ENCODE results near the gene DYNC1I1.

DYNC1I1 gene

DNA sequence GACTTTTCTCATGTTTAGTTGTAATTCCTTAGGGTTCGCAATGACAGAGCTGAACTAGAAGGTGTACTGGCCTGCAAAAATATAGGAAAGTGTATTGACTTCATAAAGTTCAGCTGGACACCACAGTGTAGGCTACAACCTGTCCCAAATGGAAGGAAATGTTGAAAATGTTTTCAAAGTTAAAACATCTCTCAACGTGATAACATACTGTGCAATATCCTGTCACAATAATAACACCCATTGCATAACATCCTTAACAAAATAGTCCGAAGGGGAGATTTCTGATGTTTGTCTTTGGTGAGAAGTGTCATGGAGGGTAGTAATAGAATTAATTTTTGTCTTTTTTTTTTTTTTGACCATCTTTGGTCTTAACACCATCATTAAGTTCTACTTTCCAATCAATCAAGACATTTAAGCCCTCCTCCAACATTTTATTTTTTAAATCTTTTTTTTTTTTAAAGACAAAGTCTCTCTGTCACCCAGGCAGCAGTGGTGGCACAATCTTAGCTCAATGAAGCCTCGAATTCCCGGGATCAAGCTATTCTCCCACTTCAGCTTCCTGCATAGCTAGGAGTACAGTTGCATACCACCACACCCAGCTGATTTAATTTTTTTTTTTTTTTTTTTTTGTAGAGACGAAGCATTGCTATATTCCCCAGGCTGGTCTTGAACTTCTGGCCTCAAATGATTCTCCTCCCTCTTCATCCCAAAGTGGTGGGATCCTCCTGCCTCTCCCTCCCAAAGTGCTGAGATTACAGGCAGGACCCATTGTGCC lies 45.7 kb downstream of the DYNC1I1 start:
- Histone ChIP-seq H3K4me1 (ENCODE audit: low read depth, poor library complexity, severe bottlenecking) (peaks cover 5% of the 10 kb centered on the region), H3K4me3 (IDR thresholded peaks at IDR 0.05; ENCODE audit: insufficient read depth, low read depth, low read length) (no peak overlapping the region), H3K4me2 (no peak overlapping the region), H3K79me2 (ENCODE audit: insufficient read depth, low read depth) (no peaks in the 10 kb centered on the region), H3K27me3 (ENCODE audit: insufficient read depth, low read depth) (no peaks in the 10 kb centered on the region), H2AFZ (ENCODE audit: low read depth) (no peak overlapping the region), H3K36me3 (ENCODE audit: insufficient read depth) (no peaks in the 10 kb centered on the region), H3K27ac (no peak overlapping the region), H3K9ac (no peak overlapping the region), H4K20me1 (ENCODE audit: insufficient read depth) (no peaks in the 10 kb centered on the region)
- TF ChIP-seq, protein P1, sequence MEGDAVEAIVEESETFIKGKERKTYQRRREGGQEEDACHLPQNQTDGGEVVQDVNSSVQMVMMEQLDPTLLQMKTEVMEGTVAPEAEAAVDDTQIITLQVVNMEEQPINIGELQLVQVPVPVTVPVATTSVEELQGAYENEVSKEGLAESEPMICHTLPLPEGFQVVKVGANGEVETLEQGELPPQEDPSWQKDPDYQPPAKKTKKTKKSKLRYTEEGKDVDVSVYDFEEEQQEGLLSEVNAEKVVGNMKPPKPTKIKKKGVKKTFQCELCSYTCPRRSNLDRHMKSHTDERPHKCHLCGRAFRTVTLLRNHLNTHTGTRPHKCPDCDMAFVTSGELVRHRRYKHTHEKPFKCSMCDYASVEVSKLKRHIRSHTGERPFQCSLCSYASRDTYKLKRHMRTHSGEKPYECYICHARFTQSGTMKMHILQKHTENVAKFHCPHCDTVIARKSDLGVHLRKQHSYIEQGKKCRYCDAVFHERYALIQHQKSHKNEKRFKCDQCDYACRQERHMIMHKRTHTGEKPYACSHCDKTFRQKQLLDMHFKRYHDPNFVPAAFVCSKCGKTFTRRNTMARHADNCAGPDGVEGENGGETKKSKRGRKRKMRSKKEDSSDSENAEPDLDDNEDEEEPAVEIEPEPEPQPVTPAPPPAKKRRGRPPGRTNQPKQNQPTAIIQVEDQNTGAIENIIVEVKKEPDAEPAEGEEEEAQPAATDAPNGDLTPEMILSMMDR (conservative IDR thresholded peaks at IDR 0.05; ENCODE audit: low read depth, low read length), result no peak

DNA sequence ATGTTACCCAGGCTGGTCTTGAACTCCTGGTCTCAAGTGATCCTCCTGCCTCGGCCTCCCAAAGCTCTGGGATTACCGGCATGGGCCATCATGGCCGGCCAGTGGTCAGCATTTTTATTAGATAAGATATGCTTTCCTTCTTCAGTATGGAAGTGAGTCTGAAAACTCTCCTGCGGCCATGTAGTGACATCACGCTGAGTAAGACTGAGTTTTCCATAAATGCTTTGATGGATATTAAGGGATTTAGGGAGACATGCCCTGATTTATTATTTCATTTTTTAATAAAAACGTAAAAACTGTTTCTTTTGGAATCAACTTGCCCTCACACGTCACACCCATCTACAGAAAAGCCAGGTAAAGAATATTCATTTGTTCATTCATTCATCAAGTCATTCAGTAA lies 48.4 kb downstream of the DYNC1I1 start:
- Histone ChIP-seq H3K27me3 (ENCODE audit: insufficient read depth, low read depth) (no peaks in the 10 kb centered on the region), H3K27ac (no peak overlapping the region), H3K79me2 (ENCODE audit: insufficient read depth, low read depth) (no peaks in the 10 kb centered on the region), H3K36me3 (ENCODE audit: insufficient read depth) (no peaks in the 10 kb centered on the region), H2AFZ (ENCODE audit: low read depth) (no peak overlapping the region), H3K4me1 (ENCODE audit: low read depth, poor library complexity, severe bottlenecking) (peaks cover 5% of the 10 kb centered on the region), H3K9ac (no peak overlapping the region), H3K4me2 (no peak overlapping the region), H4K20me1 (ENCODE audit: insufficient read depth) (no peaks in the 10 kb centered on the region), H3K4me3 (IDR thresholded peaks at IDR 0.05; ENCODE audit: insufficient read depth, low read depth, low read length) (no peak overlapping the region)
- TF ChIP-seq, protein P1 (conservative IDR thresholded peaks at IDR 0.05; ENCODE audit: low read depth, low read length), result no peak

- no peak overlapping the region for H3K4me2 ChIP-seq
- H3K9ac ChIP-seq, result no peak overlapping the region
- TF ChIP-seq, protein P1 (conservative IDR thresholded peaks at IDR 0.05; ENCODE audit: low read depth, low read length), result no peak
- H3K4me3 ChIP-seq (IDR thresholded peaks at IDR 0.05; ENCODE audit: insufficient read depth, low read depth, low read length), result no peak overlapping the region
- H3K27me3 ChIP-seq (ENCODE audit: insufficient read depth, low read depth), result no peaks in the 10 kb centered on the region
- H3K79me2 ChIP-seq (ENCODE audit: insufficient read depth, low read depth), result no peaks in the 10 kb centered on the region
- H2AFZ ChIP-seq (ENCODE audit: low read depth), result no peak overlapping the region
- no peaks in the 10 kb centered on the region for H3K36me3 ChIP-seq (ENCODE audit: insufficient read depth)
- H3K4me1 ChIP-seq (ENCODE audit: low read depth, poor library complexity, severe bottlenecking), result peaks cover 5% of the 10 kb centered on the region
- no peaks in the 10 kb centered on the region for H4K20me1 ChIP-seq (ENCODE audit: insufficient read depth)
- no peak overlapping the region for H3K27ac ChIP-seq
Measured at GRCh38 chr7:95822717-95823116, 50.4 kb downstream of the DYNC1I1 start.

DNA sequence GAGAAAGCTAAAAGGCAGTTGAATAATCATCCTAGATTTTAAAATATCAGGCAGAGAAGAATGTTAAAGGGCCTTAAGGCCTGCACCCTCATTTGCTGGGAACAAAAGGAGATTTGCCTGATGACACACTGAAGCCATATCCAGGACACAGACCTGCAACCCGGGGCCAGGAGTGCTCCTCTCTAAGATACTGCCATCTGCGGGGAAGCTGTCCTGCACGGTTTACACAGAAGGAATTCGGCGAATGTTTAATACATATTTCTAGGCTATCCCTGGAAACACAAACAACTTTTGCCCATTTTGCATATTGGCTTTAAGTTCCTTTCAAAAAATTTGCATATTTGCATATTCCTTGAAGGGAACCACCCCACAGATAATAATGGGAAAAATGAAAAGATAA lies 52.3 kb downstream of the DYNC1I1 start:
- TF ChIP-seq, protein P1 (conservative IDR thresholded peaks at IDR 0.05; ENCODE audit: low read depth, low read length), result no peak
- peaks cover 5% of the 10 kb centered on the region for H3K4me1 ChIP-seq (ENCODE audit: low read depth, poor library complexity, severe bottlenecking)
- H4K20me1 ChIP-seq (ENCODE audit: insufficient read depth), result no peaks in the 10 kb centered on the region
- H3K27ac ChIP-seq, result no peak overlapping the region
- no peak overlapping the region for H3K4me3 ChIP-seq (IDR thresholded peaks at IDR 0.05; ENCODE audit: insufficient read depth, low read depth, low read length)
- no peak overlapping the region for H3K9ac ChIP-seq
- H2AFZ ChIP-seq (ENCODE audit: low read depth), result no peak overlapping the region
- H3K36me3 ChIP-seq (ENCODE audit: insufficient read depth), result no peaks in the 10 kb centered on the region
- no peak overlapping the region for H3K4me2 ChIP-seq
- H3K27me3 ChIP-seq (ENCODE audit: insufficient read depth, low read depth), result no peaks in the 10 kb centered on the region
- H3K79me2 ChIP-seq (ENCODE audit: insufficient read depth, low read depth), result no peaks in the 10 kb centered on the region

All from KMS-11 (cell line).